HS-27A (cell line): Measurements from ENCODE around the gene DOK6.
"Not testable (repeated sequence)": the region's sequence is repeated elsewhere in the genome, so short reads cannot be mapped to it uniquely, and the experiment has no call there.

ENCODE experiments used
- DNase-seq: peaks from one replicate; pipeline ENCODE4 v3.0.0-alpha.2; 2012; ENCODE audit warnings: low read depth, missing footprints

DOK6 gene

DNA sequence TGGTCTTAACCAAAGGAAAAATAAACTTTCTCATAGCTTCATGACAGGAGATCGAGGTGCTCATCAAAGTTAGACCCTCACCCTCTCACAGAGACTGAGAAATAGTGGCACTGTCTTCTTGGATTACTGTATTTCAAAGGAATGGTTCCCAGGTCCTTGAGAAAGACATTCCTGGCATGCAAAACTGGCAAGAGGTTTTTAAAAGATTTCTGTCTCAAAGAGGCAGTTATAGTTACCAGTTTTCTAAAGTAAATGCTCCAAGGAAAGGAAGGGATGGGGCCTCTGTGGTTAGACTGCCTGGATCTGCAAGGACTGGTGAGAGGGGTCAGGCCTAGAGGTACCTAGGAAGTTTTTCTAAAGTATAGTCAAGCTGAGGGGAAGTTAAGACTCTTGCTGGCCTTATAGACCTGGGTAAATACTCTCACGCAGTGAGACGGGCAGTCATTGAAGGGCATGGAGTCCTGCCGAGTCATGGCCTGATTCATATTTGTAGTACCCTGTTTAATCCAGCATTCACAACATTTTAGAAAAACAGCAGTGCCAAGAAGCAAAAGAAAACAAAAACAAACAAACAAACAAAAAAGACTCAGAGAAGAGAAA is 226.1 kb downstream of the DOK6 start:
- no peak for DNase-seq

DNA sequence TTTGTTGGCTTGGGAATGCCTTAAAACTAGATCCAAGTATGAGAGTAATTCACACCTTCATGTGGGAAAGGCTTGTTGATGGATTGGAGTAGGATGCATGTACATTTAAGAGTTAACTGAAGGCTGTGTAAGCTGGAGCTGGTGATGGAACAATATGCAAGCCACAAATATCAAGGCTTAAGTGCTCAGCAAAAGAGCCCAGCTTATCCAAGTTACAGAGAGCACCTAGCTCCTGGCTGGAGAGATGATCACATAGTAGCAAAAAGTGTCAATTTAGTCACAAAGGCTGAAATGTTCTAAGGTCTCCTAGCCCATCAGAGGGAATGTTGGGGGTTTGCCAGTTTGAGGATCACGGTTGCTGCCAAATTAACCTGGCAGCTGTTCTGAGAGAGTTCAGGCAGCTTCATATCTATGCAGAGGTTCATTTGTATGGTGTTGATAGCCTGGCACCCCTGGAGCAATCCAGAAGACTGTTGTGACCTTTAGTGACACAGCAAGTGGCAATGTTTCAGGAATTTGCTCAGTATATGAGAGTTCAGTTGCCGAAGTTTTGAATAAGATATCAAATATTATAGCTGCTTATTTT is 228.2 kb downstream of the DOK6 start:
- no peak for DNase-seq

DNA sequence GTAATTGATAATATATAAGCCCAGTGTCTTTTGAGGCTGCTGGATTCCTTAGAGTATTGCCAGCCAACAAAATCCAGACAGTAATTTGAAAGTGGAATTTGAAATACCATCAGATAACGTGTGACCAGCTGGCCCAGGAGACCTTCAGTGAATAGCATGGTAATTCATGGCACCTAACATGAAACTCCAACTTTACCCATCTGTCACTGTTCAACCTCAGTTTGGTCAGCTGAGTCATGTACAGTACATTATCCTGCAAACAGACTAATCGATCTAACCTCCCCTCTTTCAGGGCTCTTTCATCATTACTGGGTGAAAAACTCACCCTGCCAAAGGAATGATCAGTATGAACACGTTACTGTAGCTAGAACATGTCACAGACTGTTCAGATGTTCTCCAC is 230.6 kb downstream of the DOK6 start:
- no peak for DNase-seq

DNA sequence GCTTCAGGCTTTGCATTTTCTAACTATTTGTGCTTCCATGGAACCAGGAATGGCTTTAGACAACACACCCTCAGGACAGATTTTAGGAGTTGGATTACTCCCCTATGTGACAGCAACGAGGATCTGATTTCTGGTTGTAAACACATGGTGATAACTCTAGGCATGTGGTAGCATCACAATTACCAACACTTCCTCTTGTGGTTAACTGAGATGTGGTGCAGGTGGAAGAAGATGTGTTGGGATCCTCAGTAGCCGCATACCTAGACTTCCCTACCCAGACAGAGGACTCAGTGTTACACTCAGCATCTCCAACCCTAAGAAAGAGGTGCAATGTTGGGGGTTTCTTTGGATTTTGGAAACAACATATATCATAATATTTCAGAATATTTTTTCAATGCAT is 234.8 kb downstream of the DOK6 start:
- DNase-seq, result no peak

DNA sequence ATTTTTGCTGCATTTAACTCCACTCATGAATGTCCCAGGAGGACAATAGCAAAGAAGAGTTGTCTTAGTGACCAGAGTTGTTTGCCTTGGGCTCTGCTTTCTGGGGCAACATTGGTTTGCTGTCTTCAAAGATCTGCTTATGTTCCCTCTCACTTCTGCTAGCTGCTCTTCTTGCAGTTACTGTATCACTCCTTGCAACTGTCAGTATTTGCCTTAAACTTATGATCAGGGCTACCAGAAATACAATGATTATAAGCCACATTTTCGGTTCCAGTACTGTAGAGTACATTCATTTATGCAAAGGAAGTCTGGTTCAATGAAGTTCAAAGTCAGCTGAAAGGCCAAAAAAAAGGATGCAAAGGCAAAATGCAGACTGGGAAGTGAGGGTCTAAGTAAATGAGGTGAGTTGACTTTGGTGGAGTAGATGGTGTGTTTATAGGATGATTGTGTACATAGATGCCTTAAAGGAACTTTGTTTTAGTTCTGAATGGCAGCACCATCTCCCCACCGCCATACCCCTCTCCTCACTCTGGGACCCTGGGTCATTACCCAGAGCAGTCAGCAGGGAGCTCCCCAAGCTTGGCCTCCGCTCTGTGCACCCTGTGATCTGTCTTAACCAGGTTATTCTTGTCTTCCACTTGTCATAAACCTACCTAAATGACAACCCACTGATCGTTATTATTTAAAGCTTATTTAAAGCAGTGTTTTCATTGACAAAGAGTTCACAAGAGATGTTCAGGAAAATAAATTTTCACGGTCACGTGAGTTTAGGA is 236.0 kb downstream of the DOK6 start:
- no peak for DNase-seq

DNA sequence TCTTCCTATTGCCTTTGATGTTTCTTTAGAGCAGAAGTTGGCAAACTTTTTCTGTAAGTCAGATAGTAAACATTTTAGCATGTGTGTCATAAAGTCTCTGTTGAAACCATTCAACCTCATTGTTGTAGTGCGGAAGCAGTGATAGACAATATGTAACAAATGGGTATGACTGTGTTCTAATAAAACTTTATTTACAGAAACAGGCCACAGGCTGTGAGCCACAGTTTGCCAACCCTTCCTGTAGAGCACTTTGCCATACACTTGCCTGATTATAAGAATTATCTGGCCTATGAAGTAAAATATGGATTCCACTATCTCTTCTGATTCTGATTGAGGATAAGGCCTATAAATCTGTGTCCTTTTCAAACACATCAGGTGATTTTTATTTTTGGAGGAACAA is 237.4 kb downstream of the DOK6 start:
- DNase-seq, result no peak

DNA sequence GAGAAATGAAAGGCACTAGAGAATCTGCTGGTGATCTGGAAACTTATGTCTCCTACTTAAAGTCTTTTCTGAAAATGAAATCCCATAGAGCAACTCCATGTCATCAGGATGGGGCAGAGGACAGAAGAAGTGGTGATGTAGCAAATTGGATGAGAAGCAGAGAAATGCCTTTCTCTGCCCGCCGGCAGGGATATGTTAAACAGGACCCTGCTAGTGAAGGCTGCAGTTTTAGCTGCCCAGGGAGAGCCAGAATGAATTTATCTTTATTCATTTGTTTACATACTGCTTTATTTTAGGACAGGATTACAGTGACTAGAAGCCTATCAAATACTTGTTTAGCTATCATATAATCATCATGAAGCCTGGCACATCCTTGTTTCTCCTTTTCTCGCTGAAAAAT is 247.0 kb downstream of the DOK6 start:
- no peak for DNase-seq

GRCh38 chr18:69648486-69648885 is 247.8 kb downstream of the DOK6 start:
- DNase-seq, result no peak

DNA sequence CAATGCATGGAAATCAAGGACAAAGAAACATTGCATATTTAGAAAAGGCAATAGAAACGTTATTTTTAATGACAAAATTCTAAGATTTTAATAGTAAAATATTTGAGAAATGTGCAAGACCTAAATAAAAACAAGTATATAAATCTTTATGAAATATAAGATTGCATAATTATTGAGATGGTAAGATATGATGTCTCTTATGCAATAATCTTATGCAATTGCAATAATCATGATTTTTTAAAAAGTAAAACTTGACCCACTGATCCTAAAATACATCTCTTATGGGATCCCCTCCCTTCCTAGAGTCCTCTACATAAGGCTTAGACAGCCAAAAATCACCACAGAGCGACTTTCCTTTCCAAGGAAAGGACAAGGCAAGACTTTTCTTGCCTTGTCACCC is 249.0 kb downstream of the DOK6 start:
- DNase-seq, result no peak

GRCh38 chr18:69651243-69651642 is 250.6 kb downstream of the DOK6 start:
- no peak for DNase-seq

DNA sequence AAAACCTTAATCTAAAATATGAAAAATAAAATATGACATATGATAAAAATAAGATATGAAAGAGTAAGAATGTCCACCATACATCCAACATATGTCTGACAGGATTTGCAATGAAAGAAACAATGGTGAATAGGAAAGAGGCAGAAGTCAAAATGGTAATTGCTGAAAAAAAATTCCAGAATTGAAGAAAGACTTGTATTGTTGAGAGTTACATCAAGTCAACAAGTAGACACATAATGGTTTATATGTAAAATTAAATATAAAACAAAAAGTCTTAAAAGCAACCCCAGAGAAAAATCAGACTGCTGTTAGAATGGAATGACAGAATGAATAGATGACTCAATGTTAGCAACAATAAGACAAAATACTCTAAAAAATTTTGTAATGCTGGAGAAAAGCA is 255.1 kb downstream of the DOK6 start:
- DNase-seq, result no peak

DNA sequence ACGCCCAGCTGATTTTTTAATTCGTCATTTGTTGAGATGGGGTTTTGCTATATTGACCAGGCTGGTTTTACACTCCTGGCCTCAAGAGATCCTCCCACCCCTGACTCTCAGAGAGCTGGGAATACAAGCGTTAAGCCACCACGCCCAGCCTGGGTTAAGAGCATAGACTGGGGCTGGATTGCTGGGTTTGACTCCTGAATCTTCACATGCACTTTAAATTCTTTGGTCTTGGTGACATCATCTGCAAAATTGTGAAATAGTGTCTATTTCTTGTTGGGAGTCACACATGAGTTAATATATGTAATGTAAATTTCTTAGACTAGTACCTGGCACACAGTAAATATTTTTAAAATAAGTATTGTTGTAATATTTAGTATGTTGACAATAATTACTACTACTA is 257.4 kb downstream of the DOK6 start:
- no peak for DNase-seq

GRCh38 chr18:69658685-69659084 is 258.0 kb downstream of the DOK6 start:
- no peak for DNase-seq

GRCh38 chr18:69659142-69659651 is 258.5 kb downstream of the DOK6 start:
- DNase-seq, result no peak

GRCh38 chr18:69662090-69662489 is 261.4 kb downstream of the DOK6 start:
- DNase-seq, result not testable (repeated sequence)

DNA sequence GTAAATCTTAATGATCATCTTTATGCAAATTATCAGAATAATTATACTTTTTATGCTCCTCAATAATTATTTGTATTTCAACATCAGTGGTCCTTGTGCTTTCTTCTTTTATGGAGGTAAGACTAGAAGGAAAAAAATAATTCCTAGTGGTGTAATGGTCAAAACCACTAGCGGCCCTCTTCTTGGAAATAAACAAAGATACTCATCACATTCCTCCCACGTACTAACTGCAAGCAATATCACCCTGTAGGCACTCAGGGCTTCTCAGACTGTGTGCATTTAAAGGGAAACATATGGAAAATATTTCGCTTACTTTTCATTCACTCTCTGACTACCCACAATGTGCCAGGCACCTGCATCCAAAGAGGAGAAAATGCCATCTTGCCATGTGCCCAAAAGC is 263.7 kb downstream of the DOK6 start:
- no peak for DNase-seq

DNA sequence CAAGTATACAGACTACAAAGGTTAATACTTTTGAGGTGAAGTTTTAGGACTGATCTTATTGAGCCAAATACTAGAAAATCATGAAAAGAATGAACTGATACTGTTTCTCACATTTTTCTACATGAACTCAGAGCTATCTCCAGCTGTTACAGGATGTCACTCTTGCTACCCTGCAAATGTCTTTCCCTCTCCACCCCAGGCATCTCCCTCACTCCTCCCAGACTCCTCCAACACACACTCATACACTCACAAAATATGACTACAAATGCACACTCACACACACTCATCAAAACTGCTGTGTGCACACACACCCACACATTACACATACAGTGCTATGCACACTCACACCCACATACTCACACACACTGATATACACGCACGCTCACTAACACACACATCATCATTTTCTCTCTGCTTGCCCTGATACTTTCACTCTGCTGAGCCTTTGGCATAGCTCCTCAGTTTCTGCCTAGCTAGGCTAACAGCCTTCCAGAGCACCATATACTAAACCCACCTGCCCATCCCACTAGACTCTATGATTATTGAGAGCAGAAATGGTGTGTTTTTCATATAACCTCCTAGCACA is 273.7 kb downstream of the DOK6 start:
- DNase-seq, result no peak

- no peak for DNase-seq
Measured at GRCh38 chr18:69674966-69675365, 274.3 kb downstream of the DOK6 start.

DNA sequence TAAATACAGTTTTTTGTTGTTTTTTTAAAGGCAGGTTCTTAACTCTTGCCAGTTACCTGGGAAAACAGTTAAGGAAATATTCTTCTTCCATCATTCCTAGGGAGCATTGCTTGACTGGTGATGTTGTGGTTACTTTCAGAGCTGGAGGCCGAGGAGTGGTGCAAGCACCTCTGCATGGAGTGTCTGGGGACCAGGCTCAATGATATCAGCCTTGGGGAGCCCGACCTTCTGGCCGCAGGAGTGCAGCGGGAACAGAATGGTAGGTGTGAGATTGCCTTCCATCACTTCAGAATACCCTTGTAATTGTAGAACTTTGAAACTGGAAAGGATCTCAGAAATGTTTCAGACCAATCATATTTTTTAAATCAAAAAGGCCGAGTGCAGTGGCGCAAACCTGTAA is 276.9 kb downstream of the DOK6 start:
- no peak for DNase-seq

DNA sequence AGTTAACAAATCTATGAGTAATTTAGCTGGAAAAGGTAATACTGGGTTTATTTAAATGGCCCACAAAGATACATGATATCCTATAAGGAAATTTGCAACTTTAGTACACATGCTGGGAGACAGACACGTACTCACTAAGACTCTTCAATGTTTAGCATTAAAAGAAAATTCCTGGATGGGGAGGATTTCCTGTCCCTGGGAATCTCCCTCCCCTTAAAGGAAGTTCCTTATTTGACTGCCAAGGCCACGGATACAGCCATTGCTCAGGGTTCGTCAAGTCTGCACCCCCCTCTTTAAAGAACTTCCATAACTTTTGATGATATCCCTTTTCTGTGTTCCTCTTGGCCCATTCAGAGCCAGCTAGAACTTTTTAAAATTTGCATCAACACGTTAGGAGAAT is 279.4 kb downstream of the DOK6 start:
- DNase-seq, result no peak

DNA sequence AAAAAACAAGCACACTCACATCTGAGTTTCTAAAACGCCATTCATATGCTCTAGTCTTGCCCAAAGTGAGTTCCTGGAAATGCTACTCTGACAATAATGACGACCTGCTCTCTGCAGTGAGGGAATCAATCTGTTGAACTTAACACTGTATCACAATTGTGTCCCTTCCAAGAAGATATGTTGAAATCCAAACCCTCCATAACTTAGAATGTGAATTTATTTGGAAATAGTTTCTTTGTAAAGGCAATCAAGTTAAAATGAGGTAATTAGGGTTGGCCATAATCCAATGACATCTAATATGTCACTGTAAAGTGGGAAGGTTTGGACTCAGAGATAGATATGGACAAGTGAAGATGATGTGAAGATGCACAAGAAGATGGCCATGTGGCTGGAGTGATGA is 282.5 kb downstream of the DOK6 start:
- no peak for DNase-seq

DNA sequence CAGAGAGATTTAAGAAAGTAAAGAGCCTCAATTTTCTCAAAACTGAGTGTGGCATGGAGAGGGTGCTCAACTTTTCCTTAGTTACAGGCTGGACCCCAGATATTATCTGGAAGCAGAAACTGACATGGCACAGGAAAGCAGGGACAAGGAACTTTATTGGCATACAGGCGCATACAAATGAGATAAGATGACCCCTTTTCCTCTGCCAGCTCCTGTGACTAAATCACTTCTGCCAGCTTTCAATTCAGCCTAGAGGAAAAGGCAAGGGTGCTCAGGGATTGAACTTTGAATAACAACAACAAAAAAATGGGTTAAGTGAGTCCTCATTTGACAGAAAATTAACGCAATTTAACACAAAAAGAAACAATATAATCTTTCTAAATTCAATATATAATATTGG is 284.1 kb downstream of the DOK6 start:
- DNase-seq, result no peak

DNA sequence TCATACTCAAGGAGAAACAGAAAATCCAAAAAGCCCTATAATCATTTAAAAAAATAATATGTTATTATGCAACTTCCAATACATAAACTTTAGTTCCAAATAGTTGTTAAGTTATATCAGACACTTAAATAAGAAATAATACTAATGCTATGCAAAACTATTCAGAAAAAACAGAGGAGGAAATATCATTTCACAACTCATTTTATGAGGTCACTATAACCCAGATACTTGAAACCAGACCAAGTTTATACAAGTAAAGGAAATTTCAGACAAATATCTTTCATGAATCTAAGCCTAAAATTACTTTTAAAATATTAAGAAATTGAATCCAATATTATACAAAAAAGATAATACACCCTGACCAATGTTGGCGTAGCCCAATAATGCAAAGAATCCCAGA is 286.2 kb downstream of the DOK6 start:
- DNase-seq, result no peak
